ENCODE data around the gene PIMREG. TPM values are rescaled to one million over a fixed set of nuclear protein-coding genes. Genes with fewer than 3 reads are reported as not detected.

The PIMREG gene
- total RNA-seq, 3 donors from 2014 or later = 4.3 TPM; not detected in 2

GRCh38 chr17:6456914-6457687 is 12.8 kb downstream of the PIMREG start:
- H3K27me3 ChIP-seq = no peaks in the 10 kb centered on the region
- intact Hi-C loops (cut with DNase I; ENCODE audit: low total_unique reads) = no loop called here
- no peaks in the 10 kb centered on the region for H3K9me3 ChIP-seq
- no peak for TF ChIP-seq CTCF (IDR thresholded peaks at IDR 0.05)
- TF ChIP-seq POLR2A (IDR thresholded peaks at IDR 0.05) = no peak
- TF ChIP-seq POLR2AphosphoS5 (IDR thresholded peaks at IDR 0.05) = no peak
- no peaks in the 10 kb centered on the region for H3K4me1 ChIP-seq
- no peak for DNase-seq (ENCODE audit: low spot score in 2 of 2)
- H3K27ac ChIP-seq = no peak overlapping the region
- no peaks in the 10 kb centered on the region for H3K36me3 ChIP-seq
- H3K4me3 ChIP-seq = no peak overlapping the region

DNA sequence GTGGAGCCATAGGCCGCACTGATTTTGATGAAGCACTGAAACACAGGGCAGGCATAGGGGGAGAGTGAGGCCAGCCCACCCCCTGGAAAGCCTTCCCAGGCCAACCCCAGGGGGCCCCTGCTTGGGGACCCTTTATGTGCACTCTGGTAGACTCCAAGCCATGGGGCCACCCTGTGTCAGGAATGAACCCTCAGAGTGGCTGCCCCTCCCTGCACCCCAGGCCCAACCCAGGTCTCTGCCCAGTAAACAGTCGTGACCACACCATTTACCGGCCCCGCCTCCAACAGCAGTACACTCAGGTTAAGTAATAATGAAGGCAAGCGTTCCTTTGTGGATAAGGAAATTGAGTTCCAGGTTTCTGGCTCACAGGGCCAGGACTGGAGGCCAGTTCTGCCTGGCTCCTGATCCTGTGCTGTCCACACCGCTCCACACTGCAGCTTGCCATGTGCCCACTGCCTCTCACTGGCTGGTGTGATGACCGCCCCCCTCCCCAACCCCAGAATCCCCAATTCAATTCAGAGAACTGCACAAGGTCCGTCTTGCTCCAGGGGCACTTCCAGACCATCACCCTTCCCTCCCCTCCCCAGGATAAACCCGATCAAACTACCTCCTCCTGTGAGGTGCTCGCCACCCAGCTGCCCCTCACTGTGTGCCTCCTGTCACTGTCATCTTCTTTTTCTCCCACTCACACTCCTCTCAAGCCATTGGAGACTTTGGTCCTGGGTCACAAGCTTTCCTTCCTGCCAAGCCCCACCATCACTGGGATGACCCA is 13.6 kb downstream of the PIMREG start:
- intact Hi-C loops (cut with DNase I; ENCODE audit: low total_unique reads) = no loop called here
- no peak for DNase-seq (ENCODE audit: low spot score in 2 of 2)
- Histone ChIP-seq H3K9me3 (no peaks in the 10 kb centered on the region), H3K4me3 (no peak overlapping the region), H3K27ac (no peak overlapping the region), H3K36me3 (no peaks in the 10 kb centered on the region), H3K27me3 (no peaks in the 10 kb centered on the region), H3K4me1 (no peaks in the 10 kb centered on the region)
- TF ChIP-seq POLR2A (IDR thresholded peaks at IDR 0.05) (no peak), POLR2AphosphoS5 (IDR thresholded peaks at IDR 0.05) (no peak), CTCF (IDR thresholded peaks at IDR 0.05) (no peak)

GRCh38 chr17:6458460-6458950 is 14.2 kb downstream of the PIMREG start:
- Histone ChIP-seq H3K4me3 (no peak overlapping the region), H3K36me3 (no peaks in the 10 kb centered on the region), H3K9me3 (no peaks in the 10 kb centered on the region), H3K27ac (no peak overlapping the region), H3K4me1 (no peaks in the 10 kb centered on the region), H3K27me3 (no peaks in the 10 kb centered on the region)
- DNase-seq (ENCODE audit: low spot score in 2 of 2) = no peak
- intact Hi-C loops (cut with DNase I; ENCODE audit: low total_unique reads) = no loop called here
- TF ChIP-seq CTCF (IDR thresholded peaks at IDR 0.05) (no peak), POLR2A (IDR thresholded peaks at IDR 0.05) (no peak), POLR2AphosphoS5 (IDR thresholded peaks at IDR 0.05) (no peak)

DNA sequence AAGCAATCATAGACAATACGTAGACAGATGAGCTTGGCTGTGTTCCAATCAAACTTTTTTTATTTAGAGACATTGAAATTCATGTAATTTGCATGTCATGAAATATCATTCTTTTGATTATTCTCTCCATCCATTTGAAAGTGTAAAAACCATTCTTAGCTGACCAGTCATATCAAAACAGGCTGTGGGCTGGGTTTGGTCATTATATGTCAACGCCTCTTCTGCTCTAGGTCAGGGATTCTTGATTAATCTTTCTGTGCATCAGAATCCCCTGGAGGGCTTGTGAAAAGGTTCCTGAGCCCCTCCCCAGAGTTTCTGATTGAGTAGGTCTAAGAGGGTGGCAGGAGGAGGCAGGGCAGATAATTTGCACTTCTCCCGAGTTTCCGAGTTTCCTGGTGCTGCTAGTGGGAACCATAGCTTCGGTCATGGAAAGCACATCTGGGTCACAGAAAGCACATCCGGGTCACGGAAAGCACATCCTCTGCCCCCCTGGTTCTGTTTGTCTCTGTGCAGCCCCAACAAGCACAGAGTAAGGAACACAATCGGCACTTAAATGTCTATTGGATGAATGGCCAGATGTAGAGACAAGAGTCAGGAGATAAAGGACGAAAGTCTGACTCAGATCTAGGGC is 16.4 kb downstream of the PIMREG start:
- intact Hi-C loops (cut with DNase I; ENCODE audit: low total_unique reads) = no loop called here
- Histone ChIP-seq H3K9me3 (no peaks in the 10 kb centered on the region), H3K4me1 (no peaks in the 10 kb centered on the region), H3K4me3 (no peak overlapping the region), H3K27me3 (no peaks in the 10 kb centered on the region), H3K36me3 (no peaks in the 10 kb centered on the region), H3K27ac (no peak overlapping the region)
- TF ChIP-seq POLR2A (IDR thresholded peaks at IDR 0.05) (no peak), CTCF (IDR thresholded peaks at IDR 0.05) (no peak), POLR2AphosphoS5 (IDR thresholded peaks at IDR 0.05) (no peak)
- no peak for DNase-seq (ENCODE audit: low spot score in 2 of 2)

All from breast epithelium (tissue), 4 donors.